Neural progenitor cell (in vitro differentiated cells): ENCODE results near the gene ADAMTS3.

Experiments
- CTCF ChIP-seq: fragments of 200-600 bp; sonication (generic); IDR thresholded peaks from 2 replicates; pipeline ENCODE4 v1.5.1; 2017; ENCODE audit warnings: antibody characterized with exemption, mild to moderate bottlenecking
- EZH2 ChIP-seq: fragments of 200-600 bp; sonication (generic); IDR thresholded peaks from 2 replicates; pipeline ENCODE4 v1.6.1; 2017; ENCODE audit warnings: antibody characterized with exemption, mild to moderate bottlenecking, moderate library complexity
- EZH2phosphoT487 ChIP-seq: fragments of 200-600 bp; sonication (generic); IDR thresholded peaks from 2 replicates; pipeline ENCODE4 v1.6.1; 2017; ENCODE audit warnings: antibody characterized with exemption

- TF ChIP-seq CTCF = no peak
- TF ChIP-seq EZH2 = no peak
- no peak for TF ChIP-seq EZH2phosphoT487
These were observed 111.9 kb downstream of the ADAMTS3 start for GRCh38 chr4:72457158-72457557.
